HepG2 (cell line): Measurements from ENCODE around the gene GPR25. TPM values are rescaled to one million over a fixed set of nuclear protein-coding genes. Genes with fewer than 3 reads are reported as not detected.

ENCODE experiments used
- ATF1 ChIP-seq: IDR thresholded peaks from 2 replicates; pipeline ENCODE4 v1.6.1; 2016; ENCODE audit warnings: mild to moderate bottlenecking, control low read depth
- ATM ChIP-seq: fragments of 450-650 bp; IDR thresholded peaks from 2 replicates; pipeline ENCODE4 v1.7.1; 2017; ENCODE audit warnings: mild to moderate bottlenecking, borderline replicate concordance
- CEBPG ChIP-seq: IDR thresholded peaks from 2 replicates; pipeline ENCODE4 v1.6.1; 2016
- E2F1 ChIP-seq: sonication (generic); formaldehyde crosslinking; IDR thresholded peaks from 2 replicates; pipeline ENCODE4 v1.5.0; 2020; ENCODE audit warnings: missing genetic modification reagents
- GTF2F1 ChIP-seq: fragments of 150-350 bp; IDR thresholded peaks from 2 replicates; pipeline ENCODE4 v1.6.1; 2014; ENCODE audit warnings: low read length
- KLF13 ChIP-seq: sonication (generic); formaldehyde crosslinking; IDR thresholded peaks from 2 replicates; pipeline ENCODE4 v1.4.0; 2020; ENCODE audit warnings: mild to moderate bottlenecking, missing genetic modification reagents
- MAFG ChIP-seq: sonication (generic); formaldehyde crosslinking; IDR thresholded peaks from 2 replicates; pipeline ENCODE4 v1.5.1; 2020; ENCODE audit warnings: mild to moderate bottlenecking, missing genetic modification reagents
- MBNL3 ChIP-seq: fragments of 250-450 bp; sonication (Bioruptor Pico); conservative IDR thresholded peaks from 2 replicates; pipeline ENCODE4 v1.8.0; 2022; ENCODE audit warnings: mild to moderate bottlenecking, inconsistent platforms
- MED1 ChIP-seq: sonication (generic); formaldehyde crosslinking; IDR thresholded peaks from 2 replicates; pipeline ENCODE4 v1.4.0; 2020; ENCODE audit warnings: missing genetic modification reagents
- MED13 ChIP-seq: sonication (generic); formaldehyde crosslinking; IDR thresholded peaks from 2 replicates; pipeline ENCODE4 v1.5.0; 2020; ENCODE audit warnings: missing genetic modification reagents
- MED8 ChIP-seq: sonication (generic); formaldehyde crosslinking; IDR thresholded peaks from 2 replicates; pipeline ENCODE4 v1.8.1; 2023; ENCODE audit warnings: mild to moderate bottlenecking, missing genetic modification reagents; ENCODE audit not compliant: insufficient replicate concordance
- MIER3 ChIP-seq: IDR thresholded peaks from 2 replicates; pipeline ENCODE4 v1.6.1; 2016; ENCODE audit warnings: missing compliant biosample characterization, borderline replicate concordance
- MYC ChIP-seq: sonication (generic); formaldehyde crosslinking; IDR thresholded peaks from 2 replicates; pipeline ENCODE4 v1.9.0; 2021; ENCODE audit warnings: missing genetic modification reagents, borderline replicate concordance
- MYNN ChIP-seq: sonication (generic); formaldehyde crosslinking; IDR thresholded peaks from 2 replicates; pipeline ENCODE4 v1.4.0; 2020; ENCODE audit warnings: mild to moderate bottlenecking, low read depth, missing genetic modification reagents
- NR1H2 ChIP-seq: sonication (generic); formaldehyde crosslinking; IDR thresholded peaks from 2 replicates; pipeline ENCODE4 v1.8.1; 2022; ENCODE audit warnings: low read depth, missing genetic modification reagents, borderline replicate concordance
- PCBP2 ChIP-seq: fragments of 200-400 bp; formaldehyde crosslinking; optimal IDR thresholded peaks from 2 replicates; pipeline ENCODE3; 2018; ENCODE audit warnings: low read length, low read depth; ENCODE audit not compliant: poor library complexity, severe bottlenecking
- POLR2A ChIP-seq, 2 experiments: IDR thresholded peaks; 2 replicates each; pipeline ENCODE4 v1.6.1; 2011; ENCODE audit warnings: low read depth in 2 of 2, low read length in 2 of 2, mild to moderate bottlenecking in 1 of 2, moderate library complexity in 1 of 2; ENCODE audit not compliant: insufficient read depth in 1 of 2
- SALL2 ChIP-seq: sonication (generic); formaldehyde crosslinking; IDR thresholded peaks from 2 replicates; pipeline ENCODE4 v1.8.1; 2023; ENCODE audit warnings: mild to moderate bottlenecking, missing genetic modification reagents, inconsistent platforms
- SKIL ChIP-seq: sonication (generic); formaldehyde crosslinking; IDR thresholded peaks from 2 replicates; pipeline ENCODE4 v1.8.0; 2022; ENCODE audit warnings: missing genetic modification reagents, mild to moderate bottlenecking, moderate library complexity, borderline replicate concordance
- TGIF2 ChIP-seq: IDR thresholded peaks from 2 replicates; pipeline ENCODE4 v1.6.1; 2016; ENCODE audit warnings: control low read depth, missing compliant biosample characterization
- THAP8 ChIP-seq: sonication (generic); formaldehyde crosslinking; IDR thresholded peaks from 2 replicates; pipeline ENCODE4 v1.5.1; 2020; ENCODE audit warnings: missing genetic modification reagents, mild to moderate bottlenecking, borderline replicate concordance
- YEATS4 ChIP-seq: sonication (generic); formaldehyde crosslinking; IDR thresholded peaks from 2 replicates; pipeline ENCODE4 v1.4.0; 2020; ENCODE audit warnings: missing genetic modification reagents, borderline replicate concordance
- ZNF282 ChIP-seq: fragments of 450-650 bp; IDR thresholded peaks from 2 replicates; pipeline ENCODE4 v1.6.1; 2018; ENCODE audit not compliant: partially characterized antibody
- ZNF614 ChIP-seq: IDR thresholded peaks from 2 replicates; pipeline ENCODE4 v1.6.1; 2018; ENCODE audit warnings: missing biosample characterization, missing genetic modification reagents, inconsistent platforms, borderline replicate concordance
- ZNF652 ChIP-seq: IDR thresholded peaks from 2 replicates; pipeline ENCODE4 v1.6.1; 2016; ENCODE audit warnings: low read depth, borderline replicate concordance
- ZNF740 ChIP-seq: sonication (generic); formaldehyde crosslinking; IDR thresholded peaks from 2 replicates; pipeline ENCODE4 v1.4.0; 2020; ENCODE audit warnings: missing genetic modification reagents
- ZNF800 ChIP-seq: sonication (generic); formaldehyde crosslinking; IDR thresholded peaks from 2 replicates; pipeline ENCODE4 v1.4.0; 2020; ENCODE audit warnings: missing genetic modification reagents
- polyA plus RNA-seq, 8 experiments: library from polyadenylated mRNA; depleted of rRNA in 3 of 8; stranded (reverse) in 7 of 8; unstranded in 1 of 8; fragments of >200 nt; fragmentation: Illumina TruSeq in 4 of 8; extraction: Trizol in 4 of 8; gene quantifications; 2 replicates each; pipeline versions ENCODE4 v1.2.1 to v1.2.3, GENCODE V29; 2011 to 2016; ENCODE audit warnings: low read depth in 4 of 8, missing spikeins in 1 of 8, mixed read lengths in 1 of 8; ENCODE audit not compliant: insufficient read depth in 1 of 8
- total RNA-seq, 5 experiments: library from RNA; depleted of rRNA; stranded (reverse); fragments of >200 nt; fragmentation: Illumina TruSeq; extraction: Trizol; gene quantifications; 2 replicates each; pipeline ENCODE4 v1.2.3, GENCODE V29; 2016; ENCODE audit warnings: low read depth in 1 of 5

Gene GPR25
- total and polyA plus RNA-seq, 2 of the 13 experiments (the other 11 are each of a cell fraction or from before 2014, with no cell fraction given) = not detected

- TF ChIP-seq SKIL (CRISPR knock-in tag) (peak; percentile 39; the same call in 1 of the 2 replicates), POLR2A (IDR thresholded peaks at IDR 0.05; ENCODE audit: insufficient read depth in 1 of 2, low read depth in 2 of 2, low read length in 2 of 2) (peak; percentile 34 to 79; a peak in 3 of 4 replicates), MBNL3 (no peak), ZNF800 (CRISPR knock-in tag) (0 out of 2 replicates have a peak, but pooled peaks have one; percentile 4), SALL2 (CRISPR knock-in tag) (no peak), ZNF282 (no peak), MYC (CRISPR knock-in tag) (no peak; the same call in 1 of the 2 replicates), GTF2F1 (no peak), ZNF740 (CRISPR knock-in tag) (no peak), PCBP2 (no peak), KLF13 (CRISPR knock-in tag) (no peak), ATF1 (CRISPR knock-in tag) (0 out of 2 replicates have a peak, but pooled peaks have one; percentile 29), MIER3 (CRISPR knock-in tag) (no peak), ZNF614 (CRISPR knock-in tag) (no peak), NR1H2 (no peak), MYNN (CRISPR knock-in tag) (0 out of 2 replicates have a peak, but pooled peaks have one; percentile 4), MED1 (no peak), MED13 (CRISPR knock-in tag) (no peak), TGIF2 (CRISPR knock-in tag) (no peak), E2F1 (CRISPR knock-in tag) (no peak), THAP8 (CRISPR knock-in tag) (no peak), MAFG (CRISPR knock-in tag) (no peak), MED8 (peak; percentile 88), YEATS4 (no peak), CEBPG (CRISPR knock-in tag) (peak; percentile 22; the same call in 1 of the 2 replicates), ATM (no peak), ZNF652 (no peak)
These were observed 19.0 kb downstream of the GPR25 start (continued) for GRCh38 chr1:200891774-200892157.
